Activated CD4-positive, alpha-beta memory T cell treated with anti-CD3 and anti-CD28 coated beads, Interleukin-2, amount 10 ng/mL, durations not matched to agents 7 days and 5 days (primary cell): ENCODE results near the gene CCDC27. TPM values are rescaled to one million over a fixed set of nuclear protein-coding genes. Genes with fewer than 3 reads are reported as not detected.

ENCODE experiments used
- total RNA-seq, 2 experiments: library from RNA; stranded (reverse); gene quantifications; one replicate each; pipeline ENCODE4 v1.2.3, GENCODE V29; 2021

The CCDC27 gene
- total RNA-seq, 2 experiments from 2014 or later, result not detected

Other genes with a start within 250 kb of the CCDC27 start
- gene MEGF6, start 140.9 kb upstream of the CCDC27 start, total RNA-seq, result 10 to 100 TPM; 15.6 to 20.2 TPM
- gene TPRG1L, start 127.4 kb upstream of the CCDC27 start, total RNA-seq, result 10 to 100 TPM; 15.9 to 17.3 TPM
- gene WRAP73, start 102.3 kb upstream of the CCDC27 start, total RNA-seq, result 10 to 100 TPM; 34.7 to 38.9 TPM
- gene TP73, start 99.9 kb upstream of the CCDC27 start, total RNA-seq, result 1 to 10 TPM; 2.0 to 2.6 TPM
- gene SMIM1, start 20.3 kb downstream of the CCDC27 start, total RNA-seq, result not detected
- gene LRRC47, start 44.0 kb downstream of the CCDC27 start, total RNA-seq, result 10 to 100 TPM; 32.4 to 33.5 TPM
- gene CEP104, start 104.8 kb downstream of the CCDC27 start, total RNA-seq, result 10 to 100 TPM; 43.0 to 46.0 TPM
- 1 to 10 TPM; 9.0 to 9.5 TPM for gene DFFB, start 105.0 kb downstream of the CCDC27 start, total RNA-seq
- 10 to 100 TPM; 24.1 to 25.5 TPM for gene C1orf174, start 147.8 kb downstream of the CCDC27 start, total RNA-seq